Measurements from ENCODE around the gene NHERF2. TPM values are rescaled to one million over a fixed set of nuclear protein-coding genes. Genes with fewer than 3 reads are reported as not detected.

NHERF2 gene
- total and polyA plus RNA-seq, 9 of the 15 experiments (the other 6 are each of a cell fraction or from before 2014, with no cell fraction given): 0.15 to 42.0 (median 12.5) TPM

GRCh38 chr16:2047330-2048115 lies 20.8 kb downstream of the NHERF2 start, which contains the start of the genes NTHL1 and TSC2 (continued):
- TF ChIP-seq GTF2A2 (tag; IDR thresholded peaks at IDR 0.05) (no peak), ZNF143 (CRISPR knock-in tag; IDR thresholded peaks at IDR 0.05) (peak; percentile 99), SMC3 (conservative IDR thresholded peaks at IDR 0.05; ENCODE audit: insufficient read depth, low read depth, low read length) (no peak), CSDE1 (IDR thresholded peaks at IDR 0.05) (no peak), ZNF785 (CRISPR knock-in tag; IDR thresholded peaks at IDR 0.05) (no peak), ZNF280B (CRISPR knock-in tag; IDR thresholded peaks at IDR 0.05) (no peak), ARID3B (CRISPR knock-in tag; IDR thresholded peaks at IDR 0.05; ENCODE audit: borderline replicate concordance) (no peak), TCF7L2 (IDR thresholded peaks at IDR 0.05; ENCODE audit: low read depth, low read length) (0 out of 2 replicates have a peak, but pooled peaks have one; percentile 6), SRSF3 (IDR thresholded peaks at IDR 0.05; ENCODE audit: insufficient read depth, low read length) (no peak), CC2D1A (IDR thresholded peaks at IDR 0.05) (no peak), XRCC3 (IDR thresholded peaks at IDR 0.05) (no peak), SLC30A9 (CRISPR knock-in tag; IDR thresholded peaks at IDR 0.05) (no peak), ZNF717 (CRISPR knock-in tag; IDR thresholded peaks at IDR 0.05) (no peak), PHF21A (IDR thresholded peaks at IDR 0.05; ENCODE audit: borderline replicate concordance, low read depth) (peak; percentile 41; the same call in 1 of the 2 replicates), L3MBTL2 (IDR thresholded peaks at IDR 0.05) (peak; percentile 86), SAFB (IDR thresholded peaks at IDR 0.05; ENCODE audit: borderline replicate concordance, low read depth, low read length) (0 out of 2 replicates have a peak, but pooled peaks have one; percentile 5), ZNF174 (CRISPR knock-in tag; IDR thresholded peaks at IDR 0.05) (no peak), THAP12 (CRISPR knock-in tag; IDR thresholded peaks at IDR 0.05) (no peak), SIN3B (IDR thresholded peaks at IDR 0.05; ENCODE audit: low read depth) (peak; percentile 83), ZNF24 (IDR thresholded peaks at IDR 0.05) (0 out of 2 replicates have a peak, but pooled peaks have one; percentile 21), TBP (optimal IDR thresholded peaks at IDR 0.05; ENCODE audit: low read depth, low read length) (peak; percentile 46), ZNF408 (CRISPR knock-in tag; IDR thresholded peaks at IDR 0.05; ENCODE audit: low read depth) (no peak), BRF2 (IDR thresholded peaks at IDR 0.05; ENCODE audit: borderline replicate concordance, insufficient read depth, insufficient read length) (no peak), NCOA1 (IDR thresholded peaks at IDR 0.05; ENCODE audit: low read depth) (no peak)

Data from K562 (cell line).